CD14-positive monocyte (primary cell): ENCODE measurements around the gene SRCIN1. TPM values are rescaled to one million over a fixed set of nuclear protein-coding genes. Genes with fewer than 3 reads are reported as not detected.
A peak's percentile ranks its signal among the peaks of the same experiment; 100 is the strongest.
"Not testable (repeated sequence)": the region's sequence is repeated elsewhere in the genome, so short reads cannot be mapped to it uniquely, and the experiment has no call there.

Source experiments
- DNase-seq, 3 donors: peaks; one replicate each; pipeline ENCODE4 v3.0.0-alpha.2; 2011 to 2022
- H2AFZ ChIP-seq: 2 replicates; pipeline ENCODE4 v1.6.0; 2012; ENCODE audit warnings: mild to moderate bottlenecking, low read depth, low read length, inconsistent platforms; ENCODE audit not compliant: insufficient read depth, poor library complexity, severe bottlenecking
- H3K27ac ChIP-seq, 2 donors: 1 replicate in 1 of 2; 2 replicates in 1 of 2; pipeline ENCODE4 v1.5.1; 2012 to 2013; ENCODE audit warnings: low read length in 2 of 2, control low read depth in 1 of 2, inconsistent platforms in 1 of 2, low read depth in 1 of 2, mild to moderate bottlenecking in 1 of 2
- H3K27me3 ChIP-seq, 2 donors: one replicate each; pipeline versions ENCODE4 v1.6.0 to v1.6.1; 2011 to 2013; ENCODE audit warnings: low read length in 2 of 2; ENCODE audit not compliant: control insufficient read depth in 2 of 2, insufficient read depth in 2 of 2
- H3K36me3 ChIP-seq, 2 donors: replicated peaks in 1 of 2; 1 replicate in 1 of 2; 2 replicates in 1 of 2; pipeline versions ENCODE4 v1.5.1 to v1.6.1; 2012 to 2013; ENCODE audit warnings: low read length in 2 of 2, control low read depth in 1 of 2, inconsistent platforms in 1 of 2, mild to moderate bottlenecking in 1 of 2; ENCODE audit not compliant: insufficient read depth in 2 of 2, control insufficient read depth in 1 of 2
- H3K4me1 ChIP-seq, 2 donors: 1 replicate in 1 of 2; 2 replicates in 1 of 2; pipeline versions ENCODE4 v1.5.1 to v1.6.1; 2012 to 2013; ENCODE audit warnings: low read length in 2 of 2, control low read depth in 1 of 2, inconsistent platforms in 1 of 2, mild to moderate bottlenecking in 1 of 2, moderate library complexity in 1 of 2; ENCODE audit not compliant: insufficient read depth in 2 of 2, control insufficient read depth in 1 of 2
- H3K4me2 ChIP-seq: replicated peaks from 2 replicates; pipeline ENCODE3; 2012; ENCODE audit warnings: low read length, moderate library complexity, mild to moderate bottlenecking; ENCODE audit not compliant: poor library complexity, severe bottlenecking; ENCODE audit errors: extremely low read depth
- H3K4me3 ChIP-seq, 3 experiments: fragments of 200-600 bp in 1 of 3; sonication (generic) in 1 of 3; replicated peaks in 1 of 3; 1 replicate in 2 of 3; 2 replicates in 1 of 3; pipeline ENCODE4 v1.5.1; 2011 to 2013; ENCODE audit warnings: low read length in 3 of 3, mild to moderate bottlenecking in 3 of 3, control low read depth in 2 of 3, low read depth in 2 of 3, inconsistent platforms in 1 of 3, moderate library complexity in 1 of 3
- H3K79me2 ChIP-seq: 2 replicates; pipeline ENCODE4 v1.6.0; 2012; ENCODE audit warnings: mild to moderate bottlenecking, control low read depth, inconsistent platforms, low read length, moderate library complexity; ENCODE audit not compliant: insufficient read depth
- H3K9ac ChIP-seq: 2 replicates; pipeline ENCODE4 v1.6.0; 2017; ENCODE audit warnings: low read length, mild to moderate bottlenecking; ENCODE audit not compliant: insufficient read depth, poor library complexity, severe bottlenecking
- H3K9me3 ChIP-seq, 2 donors: replicated peaks in 1 of 2; 1 replicate in 1 of 2; 2 replicates in 1 of 2; pipeline versions ENCODE4 v1.5.1 to v1.6.1; 2012 to 2013; ENCODE audit warnings: low read length in 2 of 2, control low read depth in 1 of 2; ENCODE audit not compliant: control insufficient read depth in 1 of 2, insufficient read depth in 1 of 2
- H4K20me1 ChIP-seq: 2 replicates; pipeline ENCODE4 v1.6.0; 2012; ENCODE audit warnings: mild to moderate bottlenecking, low read length, control low read depth, moderate library complexity; ENCODE audit not compliant: insufficient read depth
- H3K27ac Mint-ChIP-seq, 7 donors: one replicate each; pipeline ENCODE4 v1.8.0; 2020; ENCODE audit warnings: mild to moderate bottlenecking in 7 of 7, mixed read lengths in 7 of 7, moderate library complexity in 6 of 7, inconsistent platforms in 2 of 7
- H3K27me3 Mint-ChIP-seq, 3 donors: one replicate each; pipeline ENCODE4 v1.8.0; 2021 to 2022; ENCODE audit warnings: low read depth in 3 of 3, mild to moderate bottlenecking in 3 of 3, mixed read lengths in 3 of 3, moderate library complexity in 3 of 3, inconsistent platforms in 1 of 3
- H3K36me3 Mint-ChIP-seq, 2 donors: one replicate each; pipeline ENCODE4 v1.8.0; 2020; ENCODE audit warnings: mixed read lengths in 2 of 2, inconsistent platforms in 1 of 2, mild to moderate bottlenecking in 1 of 2
- H3K4me1 Mint-ChIP-seq: one replicate; pipeline ENCODE4 v1.8.0; 2020; ENCODE audit warnings: mild to moderate bottlenecking, mixed read lengths
- H3K4me3 Mint-ChIP-seq, 2 donors: one replicate each; pipeline ENCODE4 v1.8.0; 2020; ENCODE audit warnings: mild to moderate bottlenecking in 2 of 2, mixed read lengths in 2 of 2, moderate library complexity in 1 of 2
- H3K9me3 Mint-ChIP-seq, 7 donors: one replicate each; pipeline ENCODE4 v1.8.0; 2020 to 2022; ENCODE audit warnings: mixed read lengths in 7 of 7, mild to moderate bottlenecking in 6 of 7, moderate library complexity in 6 of 7, inconsistent platforms in 2 of 7
- WGBS: methylation state at CpG from one replicate; pipeline ENCODE4 v1.1.5; 2013; ENCODE audit warnings: missing lambda C conversion rate; ENCODE audit not compliant: insufficient coverage; 5-methylcytosine and 5-hydroxymethylcytosine counted together
- intact Hi-C, 2 donors: fragments of 100-400 bp; cut with micrococcal nuclease; formaldehyde crosslinking; loops; one replicate each; pipeline versions ENCODE4 v1.15.0 to v1.15.1; 2023
- polyA plus RNA-seq, 3 donors: library from polyadenylated mRNA; depleted of rRNA in 1 of 3; unstranded in 2 of 3; stranded (reverse) in 1 of 3; fragments of 300-500 nt in 2 of 3; fragments of >200 nt in 1 of 3; fragmentation: Illumina TruSeq in 2 of 3; gene quantifications; 1 replicate in 2 of 3; 2 replicates in 1 of 3; pipeline ENCODE4 v1.2.3, GENCODE V29; 2012 to 2021
- TF ChIP-seq, protein P1 (sequence below): fragments of 200-600 bp; IDR thresholded peaks from one replicate; pipeline ENCODE4 v1.8.0; 2022; ENCODE audit warnings: antibody characterized with exemption, mild to moderate bottlenecking

Gene SRCIN1
- polyA plus RNA-seq, 3 donors, result 0.01 TPM; not detected in 2

DNA sequence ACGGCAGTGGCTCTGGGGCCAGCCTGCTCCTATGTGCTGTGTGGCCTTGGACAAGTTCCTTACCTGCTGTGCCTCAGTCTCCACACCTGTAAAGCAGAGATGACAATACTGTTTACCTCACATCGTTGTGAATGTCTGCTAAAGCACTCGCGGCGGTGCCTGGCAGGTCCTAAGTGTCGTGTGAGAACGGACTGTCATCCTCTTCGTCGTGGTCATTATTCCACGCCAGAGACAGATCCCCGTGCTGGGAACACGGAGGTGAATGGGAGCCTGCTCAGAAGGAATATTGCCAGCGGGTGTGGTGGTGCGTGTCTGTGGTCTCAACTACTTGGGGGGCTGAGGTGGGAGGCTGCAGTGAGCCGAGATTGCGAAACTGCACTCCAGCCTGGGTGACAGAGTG, 111.6 kb downstream of the SRCIN1 start:
- H3K36me3 Mint-ChIP-seq, result peaks cover 2 to 14% of the 10 kb centered on the region in 2 donors
- H4K20me1 ChIP-seq, H3K9me3 ChIP-seq, H3K9ac ChIP-seq, H3K27ac ChIP-seq, H3K4me1 ChIP-seq, H3K4me2 ChIP-seq, H3K36me3 ChIP-seq, H3K27ac Mint-ChIP-seq, H3K79me2 ChIP-seq, H3K4me3 ChIP-seq, H3K27me3 Mint-ChIP-seq, H3K9me3 Mint-ChIP-seq, H2AFZ ChIP-seq, DNase-seq, H3K4me3 Mint-ChIP-seq, H3K27me3 ChIP-seq, H3K4me1 Mint-ChIP-seq: not testable (repeated sequence)
- WGBS, result 100% methylated on average over 8 of the region's 16 CpGs
- intact Hi-C loops, result loop anchor here in 1 of 2 donors (5.0 kb wide), 1 partner anchor 173 kb away; no protein-coding TSS in a partner anchor

DNA sequence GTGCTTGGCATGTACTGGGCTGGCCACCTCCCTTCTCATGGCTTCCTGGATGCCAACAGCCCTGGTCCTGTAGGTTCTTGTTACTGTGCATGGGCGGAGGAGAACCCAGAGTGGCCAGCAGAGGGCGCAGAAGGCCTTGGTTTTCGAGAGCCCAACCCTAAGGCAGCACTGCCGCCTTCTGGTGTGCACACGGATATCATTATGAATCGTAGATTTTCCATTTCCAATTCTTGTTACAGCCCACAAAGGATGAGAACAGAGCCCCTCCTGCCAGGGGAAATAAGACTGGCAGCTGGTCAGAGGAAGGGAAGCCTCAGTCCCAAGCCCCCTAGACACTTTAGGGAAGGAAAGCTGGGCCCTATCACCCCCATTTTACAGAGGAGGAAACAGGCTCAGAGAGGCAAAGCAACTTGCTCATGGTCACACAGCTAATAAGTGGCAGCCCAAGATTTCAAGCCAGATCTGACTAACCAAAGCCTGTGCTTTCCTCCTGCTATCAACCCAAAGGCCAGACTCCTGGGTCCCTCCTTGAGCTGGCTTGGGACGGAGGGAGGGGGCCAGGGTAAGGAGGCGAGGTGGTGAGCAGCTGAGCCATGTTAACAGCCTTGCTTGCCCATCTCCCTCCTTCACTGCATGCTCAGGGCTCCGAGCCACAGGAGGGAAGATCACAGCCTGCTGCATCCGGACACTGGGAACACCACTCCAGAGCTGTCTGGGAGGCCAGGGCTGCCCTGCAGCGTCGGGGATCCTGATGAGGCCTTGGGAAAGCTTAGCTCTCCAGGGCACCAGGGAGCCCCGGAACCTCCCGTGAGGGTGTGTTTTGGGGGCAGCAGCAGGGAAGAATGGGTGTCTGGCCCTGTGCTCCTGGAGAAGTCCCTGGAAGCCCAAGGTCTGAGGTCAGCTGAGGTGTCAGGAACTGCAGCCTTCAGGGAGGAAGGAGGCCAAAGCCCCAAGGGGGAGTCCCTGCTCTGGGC, 113.4 kb downstream of the SRCIN1 start:
- not testable (repeated sequence) for H3K9me3 ChIP-seq, H4K20me1 ChIP-seq, H3K9ac ChIP-seq, H3K4me1 Mint-ChIP-seq, H3K27me3 ChIP-seq, H3K36me3 ChIP-seq, H3K4me2 ChIP-seq, H3K4me1 ChIP-seq, H3K79me2 ChIP-seq, H3K4me3 Mint-ChIP-seq, H2AFZ ChIP-seq, H3K27ac ChIP-seq, H3K27me3 Mint-ChIP-seq, H3K4me3 ChIP-seq, H3K9me3 Mint-ChIP-seq
- TF ChIP-seq, protein P1, sequence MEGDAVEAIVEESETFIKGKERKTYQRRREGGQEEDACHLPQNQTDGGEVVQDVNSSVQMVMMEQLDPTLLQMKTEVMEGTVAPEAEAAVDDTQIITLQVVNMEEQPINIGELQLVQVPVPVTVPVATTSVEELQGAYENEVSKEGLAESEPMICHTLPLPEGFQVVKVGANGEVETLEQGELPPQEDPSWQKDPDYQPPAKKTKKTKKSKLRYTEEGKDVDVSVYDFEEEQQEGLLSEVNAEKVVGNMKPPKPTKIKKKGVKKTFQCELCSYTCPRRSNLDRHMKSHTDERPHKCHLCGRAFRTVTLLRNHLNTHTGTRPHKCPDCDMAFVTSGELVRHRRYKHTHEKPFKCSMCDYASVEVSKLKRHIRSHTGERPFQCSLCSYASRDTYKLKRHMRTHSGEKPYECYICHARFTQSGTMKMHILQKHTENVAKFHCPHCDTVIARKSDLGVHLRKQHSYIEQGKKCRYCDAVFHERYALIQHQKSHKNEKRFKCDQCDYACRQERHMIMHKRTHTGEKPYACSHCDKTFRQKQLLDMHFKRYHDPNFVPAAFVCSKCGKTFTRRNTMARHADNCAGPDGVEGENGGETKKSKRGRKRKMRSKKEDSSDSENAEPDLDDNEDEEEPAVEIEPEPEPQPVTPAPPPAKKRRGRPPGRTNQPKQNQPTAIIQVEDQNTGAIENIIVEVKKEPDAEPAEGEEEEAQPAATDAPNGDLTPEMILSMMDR, result peak; percentile 83
- intact Hi-C loops, result loop anchor here (2.0 to 5.0 kb wide), 2 partner anchors 174 to 175 kb away; no protein-coding TSS in a partner anchor
- 95% methylated on average over 8 of the region's 14 CpGs for WGBS
- peaks cover 2 to 13% of the 10 kb centered on the region in 2 donors for H3K36me3 Mint-ChIP-seq
- peak; percentile 72 to 78 (median 72) for DNase-seq
- peak overlapping the region in 1 of 7 donors; percentile 61 for H3K27ac Mint-ChIP-seq

DNA sequence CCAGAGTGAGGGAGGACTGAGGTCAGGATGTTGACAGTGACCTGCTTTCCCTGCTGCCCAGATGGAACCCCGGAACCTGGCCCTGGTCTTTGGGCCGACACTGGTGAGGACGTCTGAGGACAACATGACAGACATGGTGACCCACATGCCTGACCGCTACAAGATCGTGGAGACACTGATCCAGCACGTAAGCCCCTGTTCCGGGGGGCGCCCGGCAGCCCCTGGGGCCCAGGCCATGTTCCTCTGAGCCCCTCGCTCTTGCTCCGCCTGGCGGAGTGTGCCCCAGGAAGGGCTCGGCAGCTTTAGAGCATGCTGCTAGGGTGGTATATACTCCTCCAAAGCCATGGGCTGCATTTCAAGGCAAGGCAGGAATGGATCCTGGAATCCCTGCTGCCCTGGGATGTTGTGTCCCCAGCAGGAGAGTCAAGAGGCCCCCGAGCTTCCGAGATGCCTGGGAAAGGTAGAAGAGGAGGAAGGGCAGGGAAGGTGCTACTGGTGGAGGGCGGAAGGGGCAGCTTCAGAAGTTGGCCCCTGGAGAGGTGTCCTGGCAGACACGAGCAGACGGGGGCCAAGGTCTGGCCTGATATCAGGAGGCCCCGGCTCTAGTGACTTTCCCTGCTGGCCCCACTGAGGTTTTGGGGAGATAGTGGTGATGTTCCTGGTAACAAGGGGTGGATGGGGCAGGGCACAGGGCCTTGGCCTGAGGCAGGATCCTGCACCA, 114.2 kb downstream of the SRCIN1 start:
- not testable (repeated sequence) for H3K4me3 Mint-ChIP-seq, DNase-seq, H3K27me3 Mint-ChIP-seq, H4K20me1 ChIP-seq, H3K27me3 ChIP-seq, H2AFZ ChIP-seq, H3K4me1 ChIP-seq, H3K4me3 ChIP-seq, H3K9ac ChIP-seq, H3K4me1 Mint-ChIP-seq, H3K4me2 ChIP-seq, H3K9me3 Mint-ChIP-seq, H3K36me3 Mint-ChIP-seq, H3K9me3 ChIP-seq, H3K36me3 ChIP-seq, H3K27ac ChIP-seq, H3K79me2 ChIP-seq
- WGBS, result 96% methylated on average over 19 of the region's 19 CpGs
- intact Hi-C loops, result loop anchor here (2.0 to 5.0 kb wide), 2 partner anchors 175 to 176 kb away; no protein-coding TSS in a partner anchor
- peak overlapping the region in 1 of 7 donors; percentile 61 for H3K27ac Mint-ChIP-seq
